ENCODE measurements around the gene CKAP2L. TPM values are rescaled to one million over a fixed set of nuclear protein-coding genes. Genes with fewer than 3 reads are reported as not detected.
A peak's percentile ranks its signal among the peaks of the same experiment; 100 is the strongest.

The CKAP2L gene
- total and polyA plus RNA-seq, 9 of the 15 experiments (the other 6 are each of a cell fraction or from before 2014, with no cell fraction given) = 10.4 to 21.9 (median 14.2) TPM

DNA sequence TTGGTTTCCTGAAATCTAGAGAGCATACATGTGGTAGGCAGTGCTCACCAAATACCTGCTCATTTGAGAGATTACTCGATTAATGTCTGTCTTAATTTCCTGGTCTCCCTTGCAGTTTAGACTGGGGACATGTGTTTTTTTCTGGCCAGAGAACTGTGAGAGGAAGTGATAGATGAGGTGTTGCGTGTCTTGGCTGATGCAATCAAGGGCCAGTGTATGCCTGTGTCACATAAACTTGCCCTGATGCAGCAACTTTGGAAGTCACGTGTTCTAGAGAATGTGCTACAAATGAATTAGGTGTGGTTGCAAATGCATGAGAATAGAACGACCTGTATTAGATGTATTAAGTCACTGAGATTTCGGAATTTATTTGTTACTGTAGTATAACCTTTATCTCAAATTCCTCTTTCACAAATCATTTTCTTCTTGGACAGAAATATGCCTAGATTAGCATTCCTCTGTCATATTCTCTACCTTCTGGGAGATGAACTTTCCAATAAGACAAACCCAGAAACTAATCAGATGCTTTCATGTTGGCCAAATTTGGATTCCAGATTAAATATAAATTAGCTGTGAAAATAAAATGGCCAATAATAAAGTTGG lies 29.8 kb upstream of the CKAP2L start (continued):
- TF ChIP-seq, protein P1, sequence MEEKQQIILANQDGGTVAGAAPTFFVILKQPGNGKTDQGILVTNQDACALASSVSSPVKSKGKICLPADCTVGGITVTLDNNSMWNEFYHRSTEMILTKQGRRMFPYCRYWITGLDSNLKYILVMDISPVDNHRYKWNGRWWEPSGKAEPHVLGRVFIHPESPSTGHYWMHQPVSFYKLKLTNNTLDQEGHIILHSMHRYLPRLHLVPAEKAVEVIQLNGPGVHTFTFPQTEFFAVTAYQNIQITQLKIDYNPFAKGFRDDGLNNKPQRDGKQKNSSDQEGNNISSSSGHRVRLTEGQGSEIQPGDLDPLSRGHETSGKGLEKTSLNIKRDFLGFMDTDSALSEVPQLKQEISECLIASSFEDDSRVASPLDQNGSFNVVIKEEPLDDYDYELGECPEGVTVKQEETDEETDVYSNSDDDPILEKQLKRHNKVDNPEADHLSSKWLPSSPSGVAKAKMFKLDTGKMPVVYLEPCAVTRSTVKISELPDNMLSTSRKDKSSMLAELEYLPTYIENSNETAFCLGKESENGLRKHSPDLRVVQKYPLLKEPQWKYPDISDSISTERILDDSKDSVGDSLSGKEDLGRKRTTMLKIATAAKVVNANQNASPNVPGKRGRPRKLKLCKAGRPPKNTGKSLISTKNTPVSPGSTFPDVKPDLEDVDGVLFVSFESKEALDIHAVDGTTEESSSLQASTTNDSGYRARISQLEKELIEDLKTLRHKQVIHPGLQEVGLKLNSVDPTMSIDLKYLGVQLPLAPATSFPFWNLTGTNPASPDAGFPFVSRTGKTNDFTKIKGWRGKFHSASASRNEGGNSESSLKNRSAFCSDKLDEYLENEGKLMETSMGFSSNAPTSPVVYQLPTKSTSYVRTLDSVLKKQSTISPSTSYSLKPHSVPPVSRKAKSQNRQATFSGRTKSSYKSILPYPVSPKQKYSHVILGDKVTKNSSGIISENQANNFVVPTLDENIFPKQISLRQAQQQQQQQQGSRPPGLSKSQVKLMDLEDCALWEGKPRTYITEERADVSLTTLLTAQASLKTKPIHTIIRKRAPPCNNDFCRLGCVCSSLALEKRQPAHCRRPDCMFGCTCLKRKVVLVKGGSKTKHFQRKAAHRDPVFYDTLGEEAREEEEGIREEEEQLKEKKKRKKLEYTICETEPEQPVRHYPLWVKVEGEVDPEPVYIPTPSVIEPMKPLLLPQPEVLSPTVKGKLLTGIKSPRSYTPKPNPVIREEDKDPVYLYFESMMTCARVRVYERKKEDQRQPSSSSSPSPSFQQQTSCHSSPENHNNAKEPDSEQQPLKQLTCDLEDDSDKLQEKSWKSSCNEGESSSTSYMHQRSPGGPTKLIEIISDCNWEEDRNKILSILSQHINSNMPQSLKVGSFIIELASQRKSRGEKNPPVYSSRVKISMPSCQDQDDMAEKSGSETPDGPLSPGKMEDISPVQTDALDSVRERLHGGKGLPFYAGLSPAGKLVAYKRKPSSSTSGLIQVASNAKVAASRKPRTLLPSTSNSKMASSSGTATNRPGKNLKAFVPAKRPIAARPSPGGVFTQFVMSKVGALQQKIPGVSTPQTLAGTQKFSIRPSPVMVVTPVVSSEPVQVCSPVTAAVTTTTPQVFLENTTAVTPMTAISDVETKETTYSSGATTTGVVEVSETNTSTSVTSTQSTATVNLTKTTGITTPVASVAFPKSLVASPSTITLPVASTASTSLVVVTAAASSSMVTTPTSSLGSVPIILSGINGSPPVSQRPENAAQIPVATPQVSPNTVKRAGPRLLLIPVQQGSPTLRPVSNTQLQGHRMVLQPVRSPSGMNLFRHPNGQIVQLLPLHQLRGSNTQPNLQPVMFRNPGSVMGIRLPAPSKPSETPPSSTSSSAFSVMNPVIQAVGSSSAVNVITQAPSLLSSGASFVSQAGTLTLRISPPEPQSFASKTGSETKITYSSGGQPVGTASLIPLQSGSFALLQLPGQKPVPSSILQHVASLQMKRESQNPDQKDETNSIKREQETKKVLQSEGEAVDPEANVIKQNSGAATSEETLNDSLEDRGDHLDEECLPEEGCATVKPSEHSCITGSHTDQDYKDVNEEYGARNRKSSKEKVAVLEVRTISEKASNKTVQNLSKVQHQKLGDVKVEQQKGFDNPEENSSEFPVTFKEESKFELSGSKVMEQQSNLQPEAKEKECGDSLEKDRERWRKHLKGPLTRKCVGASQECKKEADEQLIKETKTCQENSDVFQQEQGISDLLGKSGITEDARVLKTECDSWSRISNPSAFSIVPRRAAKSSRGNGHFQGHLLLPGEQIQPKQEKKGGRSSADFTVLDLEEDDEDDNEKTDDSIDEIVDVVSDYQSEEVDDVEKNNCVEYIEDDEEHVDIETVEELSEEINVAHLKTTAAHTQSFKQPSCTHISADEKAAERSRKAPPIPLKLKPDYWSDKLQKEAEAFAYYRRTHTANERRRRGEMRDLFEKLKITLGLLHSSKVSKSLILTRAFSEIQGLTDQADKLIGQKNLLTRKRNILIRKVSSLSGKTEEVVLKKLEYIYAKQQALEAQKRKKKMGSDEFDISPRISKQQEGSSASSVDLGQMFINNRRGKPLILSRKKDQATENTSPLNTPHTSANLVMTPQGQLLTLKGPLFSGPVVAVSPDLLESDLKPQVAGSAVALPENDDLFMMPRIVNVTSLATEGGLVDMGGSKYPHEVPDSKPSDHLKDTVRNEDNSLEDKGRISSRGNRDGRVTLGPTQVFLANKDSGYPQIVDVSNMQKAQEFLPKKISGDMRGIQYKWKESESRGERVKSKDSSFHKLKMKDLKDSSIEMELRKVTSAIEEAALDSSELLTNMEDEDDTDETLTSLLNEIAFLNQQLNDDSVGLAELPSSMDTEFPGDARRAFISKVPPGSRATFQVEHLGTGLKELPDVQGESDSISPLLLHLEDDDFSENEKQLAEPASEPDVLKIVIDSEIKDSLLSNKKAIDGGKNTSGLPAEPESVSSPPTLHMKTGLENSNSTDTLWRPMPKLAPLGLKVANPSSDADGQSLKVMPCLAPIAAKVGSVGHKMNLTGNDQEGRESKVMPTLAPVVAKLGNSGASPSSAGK (IDR thresholded peaks at IDR 0.05) = peak; percentile 98
- TF ChIP-seq ZFP36 (IDR thresholded peaks at IDR 0.05; ENCODE audit: low read depth, low read length, partially characterized antibody) (peak; percentile 33), MTA2 (IDR thresholded peaks at IDR 0.05; ENCODE audit: low read depth) (peak; percentile 52), ZNF174 (CRISPR knock-in tag; IDR thresholded peaks at IDR 0.05) (no peak), TEAD1 (CRISPR knock-in tag; IDR thresholded peaks at IDR 0.05) (peak; percentile 58 to 84; a peak in 3 of 4 replicates), RBBP5 (IDR thresholded peaks at IDR 0.05; ENCODE audit: borderline replicate concordance, insufficient read depth, low read length, poor library complexity, severe bottlenecking) (no peak), ZNF75A (CRISPR knock-in tag; IDR thresholded peaks at IDR 0.05) (no peak), ZKSCAN8 (CRISPR knock-in tag; IDR thresholded peaks at IDR 0.05) (peak; percentile 98), ZNF764 (CRISPR knock-in tag; IDR thresholded peaks at IDR 0.05; ENCODE audit: low read depth) (no peak), MCM5 (IDR thresholded peaks at IDR 0.05; ENCODE audit: low read depth) (no peak), MEF2D (tag; conservative IDR thresholded peaks at IDR 0.05; ENCODE audit: low read depth) (peak; percentile 62; the same call in 1 of the 2 replicates), ZC3H8 (IDR thresholded peaks at IDR 0.05) (no peak), CBFA2T2 (conservative IDR thresholded peaks at IDR 0.05) (peak; percentile 73), MTA1 (IDR thresholded peaks at IDR 0.05; ENCODE audit: borderline replicate concordance) (peak; percentile 82; the same call in 1 of the 2 replicates), ZNF589 (CRISPR knock-in tag; IDR thresholded peaks at IDR 0.05; ENCODE audit: low read depth) (peak; percentile 95), TRIM28 (IDR thresholded peaks at IDR 0.05) (0 out of 2 replicates have a peak, but pooled peaks have one; percentile 39)
- TF ChIP-seq, protein P2, sequence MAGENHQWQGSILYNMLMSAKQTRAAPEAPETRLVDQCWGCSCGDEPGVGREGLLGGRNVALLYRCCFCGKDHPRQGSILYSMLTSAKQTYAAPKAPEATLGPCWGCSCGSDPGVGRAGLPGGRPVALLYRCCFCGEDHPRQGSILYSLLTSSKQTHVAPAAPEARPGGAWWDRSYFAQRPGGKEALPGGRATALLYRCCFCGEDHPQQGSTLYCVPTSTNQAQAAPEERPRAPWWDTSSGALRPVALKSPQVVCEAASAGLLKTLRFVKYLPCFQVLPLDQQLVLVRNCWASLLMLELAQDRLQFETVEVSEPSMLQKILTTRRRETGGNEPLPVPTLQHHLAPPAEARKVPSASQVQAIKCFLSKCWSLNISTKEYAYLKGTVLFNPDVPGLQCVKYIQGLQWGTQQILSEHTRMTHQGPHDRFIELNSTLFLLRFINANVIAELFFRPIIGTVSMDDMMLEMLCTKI (IDR thresholded peaks at IDR 0.05; ENCODE audit: partially characterized antibody) = no peak
